Activated T-cell treated with anti-CD3 and anti-CD28 coated beads, Interleukin-2, amount 50 U/mL, for 48 hours (primary cell): ENCODE measurements around the gene TMEM38B.
"Not testable (repeated sequence)": the region's sequence is repeated elsewhere in the genome, so short reads cannot be mapped to it uniquely, and the experiment has no call there.

Experiments
- DNase-seq, 2 experiments: peaks; one replicate each; pipeline ENCODE4 v3.0.0-alpha.2; 2020

TMEM38B gene

GRCh38 chr9:105683688-105684275 lies 10.6 kb upstream of the TMEM38B start:
- DNase-seq: no peak

GRCh38 chr9:105686936-105687335 lies 7.4 kb upstream of the TMEM38B start:
- no peak for DNase-seq

- no peak for DNase-seq
These were observed 3.6 kb upstream of the TMEM38B start for GRCh38 chr9:105690742-105691141.

- DNase-seq: peak; percentile 19 to 27
These were observed 729 bp upstream of the TMEM38B start for GRCh38 chr9:105693435-105694189.

- DNase-seq: peak; percentile 79
These were observed 674 bp downstream of the TMEM38B start for GRCh38 chr9:105694848-105695581.

GRCh38 chr9:105696219-105696793 lies 2.0 kb downstream of the TMEM38B start:
- no peak for DNase-seq

GRCh38 chr9:105697871-105698270 lies 3.5 kb downstream of the TMEM38B start:
- DNase-seq: no peak

- DNase-seq: no peak
These were observed 4.1 kb downstream of the TMEM38B start for GRCh38 chr9:105698348-105698870.

DNA sequence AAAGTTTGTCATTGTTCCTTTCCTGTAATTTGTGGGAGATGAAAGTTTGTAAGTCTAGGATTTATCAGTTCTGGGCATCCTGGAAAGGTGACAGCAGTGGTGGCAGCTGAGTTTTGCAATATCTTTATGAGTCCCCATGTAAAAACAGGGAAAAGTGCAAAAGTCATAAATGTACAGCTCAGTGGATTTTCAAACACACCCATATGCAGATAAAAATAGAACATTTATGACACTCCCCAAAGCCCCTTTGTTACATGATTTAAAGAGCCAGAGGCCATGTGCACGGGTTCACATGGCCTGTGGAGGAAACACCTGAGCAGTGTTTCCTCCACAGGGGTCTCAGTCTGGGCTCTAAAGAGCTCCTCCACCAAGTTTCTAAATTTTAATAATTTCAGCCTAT lies 6.3 kb downstream of the TMEM38B start:
- no peak for DNase-seq

DNA sequence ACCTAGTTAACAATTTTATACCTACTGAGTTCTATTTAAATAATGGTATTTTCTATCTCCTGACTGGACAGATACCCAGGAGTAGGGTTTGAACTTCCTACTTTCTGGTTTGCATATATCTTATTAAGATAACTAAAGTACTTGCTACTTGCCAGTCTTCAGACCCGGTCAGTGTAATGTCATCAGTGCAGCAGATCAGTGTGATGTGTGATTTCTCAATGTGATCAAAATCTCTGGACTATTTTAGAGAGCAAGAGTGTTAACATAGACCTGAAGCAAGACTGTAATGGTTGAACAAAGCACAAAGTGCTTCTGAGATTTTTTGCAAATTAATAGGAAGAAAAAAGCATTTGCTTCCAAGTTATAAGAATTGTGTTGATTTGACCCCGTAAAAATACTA lies 6.8 kb downstream of the TMEM38B start:
- DNase-seq: no peak

DNA sequence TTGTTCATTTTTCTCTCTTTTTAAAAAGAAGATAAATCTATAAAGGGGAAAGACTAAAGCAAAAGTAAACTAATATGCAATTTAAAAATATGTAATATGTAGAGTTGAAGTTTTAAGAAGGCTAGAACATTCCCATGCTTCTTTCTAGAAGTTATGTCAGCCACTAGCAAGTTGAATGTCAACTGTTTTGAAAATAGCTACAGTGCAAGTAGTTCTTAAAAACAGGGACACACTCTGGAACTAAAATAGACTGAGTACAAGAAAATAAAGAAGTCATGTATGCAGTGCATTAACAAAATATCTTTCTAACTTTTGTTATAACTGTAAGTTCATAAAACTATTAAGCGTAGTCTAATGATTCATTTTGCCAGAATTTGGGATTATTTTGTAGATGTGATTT lies 7.9 kb downstream of the TMEM38B start:
- DNase-seq: no peak

- DNase-seq: not testable (repeated sequence)
These were observed 9.3 kb downstream of the TMEM38B start for GRCh38 chr9:105703638-105704037.

DNA sequence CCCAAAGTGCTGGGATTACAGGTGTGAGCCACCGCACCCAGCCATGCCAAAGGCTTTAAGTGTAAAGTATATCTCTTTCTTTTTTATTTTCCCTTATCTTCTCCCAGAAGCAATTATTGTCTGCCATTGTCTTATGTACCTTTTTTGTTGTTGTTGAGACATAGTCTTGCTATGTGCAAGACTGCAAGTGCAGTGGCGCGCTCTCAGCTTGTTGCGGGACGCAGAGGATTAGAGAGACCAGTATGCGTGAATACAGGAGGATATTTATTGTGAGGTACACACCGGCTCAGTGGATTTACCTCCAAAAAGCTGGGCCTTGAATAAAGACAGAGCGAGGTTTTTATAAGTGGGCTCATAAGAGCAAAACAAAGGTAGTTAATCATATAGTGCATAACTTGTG lies 11.8 kb downstream of the TMEM38B start:
- DNase-seq: no peak

DNA sequence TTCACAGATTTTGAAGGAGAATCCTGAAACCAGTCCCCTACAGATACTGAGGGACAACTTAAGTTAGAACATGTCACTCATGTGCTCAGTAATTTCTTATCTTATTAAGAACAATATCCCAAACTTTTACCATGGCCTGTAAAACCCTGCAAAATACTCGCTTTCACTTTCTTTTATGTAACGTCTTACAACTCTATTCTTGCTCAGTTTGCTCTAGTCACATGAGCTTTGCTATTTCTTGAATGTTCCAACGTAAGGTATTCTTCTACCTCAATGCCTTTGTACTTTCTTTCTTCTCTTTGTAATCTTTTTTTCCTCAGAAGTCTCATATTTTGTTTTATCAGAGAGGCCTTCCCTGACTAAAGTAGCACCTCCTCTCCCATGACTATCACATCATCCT lies 14.1 kb downstream of the TMEM38B start:
- DNase-seq: no peak

- no peak for DNase-seq
These were observed 16.3 kb downstream of the TMEM38B start for GRCh38 chr9:105710638-105711037.

DNA sequence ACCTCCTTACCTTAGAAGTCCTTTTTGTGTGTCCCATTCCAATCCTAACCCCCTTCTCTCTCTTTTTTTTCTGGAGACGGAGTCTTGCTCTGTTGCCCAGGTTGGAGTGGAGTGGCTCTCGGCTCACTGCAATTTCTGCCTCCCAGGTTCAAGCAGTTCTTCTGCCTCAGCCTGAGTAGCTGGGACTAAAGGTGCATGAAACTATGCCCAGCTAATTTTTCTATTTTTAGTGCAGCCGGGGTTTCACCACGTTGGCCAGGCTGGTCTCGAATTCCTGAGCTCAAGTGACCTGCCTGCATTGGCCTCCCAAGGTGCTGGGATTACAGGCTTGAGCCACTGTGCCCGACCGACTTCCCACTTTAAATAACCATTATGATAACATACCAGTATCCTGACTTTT lies 17.5 kb downstream of the TMEM38B start:
- DNase-seq: no peak

DNA sequence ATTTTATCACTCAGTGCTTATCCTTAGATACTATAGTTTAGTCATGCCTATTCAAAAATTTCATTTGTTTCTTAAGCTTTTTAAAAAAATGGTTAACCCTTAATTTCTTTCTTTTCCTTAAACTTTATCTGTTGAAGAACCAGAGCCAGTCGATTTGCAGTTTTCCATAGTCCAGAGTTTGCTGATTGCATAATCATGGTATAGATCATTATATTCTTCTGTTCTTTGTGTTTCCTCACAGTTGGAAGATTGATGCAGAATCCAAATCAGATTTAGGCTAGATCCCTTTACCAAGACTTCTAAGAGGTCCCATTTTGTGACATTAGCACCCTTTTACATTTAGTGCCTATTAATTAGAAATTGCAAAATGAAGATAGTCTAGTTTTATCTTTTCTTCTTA lies 18.0 kb downstream of the TMEM38B start:
- DNase-seq: no peak

GRCh38 chr9:105712773-105713172 lies 18.4 kb downstream of the TMEM38B start:
- DNase-seq: no peak

GRCh38 chr9:105713260-105714019 lies 19.1 kb downstream of the TMEM38B start:
- DNase-seq: no peak

DNA sequence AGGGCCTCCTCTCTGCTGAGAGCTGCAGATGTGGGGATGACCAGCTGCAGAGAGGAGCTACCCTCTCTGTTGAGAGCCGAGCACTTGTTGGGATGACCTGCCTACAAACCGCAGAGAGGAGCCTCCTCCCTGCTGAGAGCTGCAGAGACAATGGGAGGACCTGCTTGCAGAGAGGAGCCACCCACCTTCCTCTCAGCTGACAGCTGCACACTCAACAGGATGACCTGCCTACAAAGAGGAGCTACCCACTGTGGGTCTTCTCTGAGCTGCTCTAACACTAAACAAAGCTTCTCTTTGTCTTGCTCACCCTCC lies 19.6 kb downstream of the TMEM38B start:
- no peak for DNase-seq

GRCh38 chr9:105716146-105716545 lies 21.8 kb downstream of the TMEM38B start:
- DNase-seq: no peak

DNA sequence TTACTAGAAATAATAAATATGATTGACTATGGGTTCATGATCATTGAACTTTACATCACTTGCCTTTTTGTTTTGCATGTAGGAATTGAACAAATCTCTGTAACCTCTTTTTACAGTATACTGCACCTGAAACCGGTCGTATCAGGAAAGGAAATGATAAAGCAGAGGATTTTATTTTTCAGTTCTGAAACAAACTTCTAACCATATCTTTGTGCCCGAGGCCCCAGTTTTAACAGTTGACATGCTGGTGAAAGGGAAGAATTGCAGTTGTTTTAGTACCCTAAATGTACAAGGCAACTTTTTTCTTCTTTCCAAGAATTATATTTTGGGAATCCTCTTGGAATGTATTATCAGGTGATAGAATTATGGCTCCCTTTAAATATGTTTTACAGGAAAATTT lies 27.8 kb downstream of the TMEM38B start:
- DNase-seq: no peak

DNA sequence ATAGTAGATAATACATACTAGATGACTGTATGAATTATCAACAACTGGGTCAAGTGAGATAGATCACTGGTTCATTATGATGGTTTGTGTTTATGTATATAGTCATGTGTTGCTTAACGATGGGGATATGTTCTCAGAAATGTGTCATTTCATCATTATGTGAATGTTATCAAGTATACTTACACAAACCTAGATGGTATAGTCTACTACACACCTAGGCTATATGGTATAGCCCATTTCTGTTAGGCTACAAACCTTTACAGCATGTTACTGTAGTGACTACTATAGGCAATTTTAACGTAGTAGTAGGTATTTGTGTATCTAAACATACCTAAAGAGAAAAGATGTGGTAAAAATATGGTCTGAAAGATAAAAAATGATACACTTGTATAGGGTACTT lies 31.0 kb downstream of the TMEM38B start:
- no peak for DNase-seq
